GM18951 (cell line): ENCODE measurements around the gene CLEC3B.

Experiments
- POLR2A ChIP-seq: IDR thresholded peaks from 4 replicates; pipeline ENCODE4 v1.6.1; 2011; ENCODE audit warnings: mild to moderate bottlenecking; ENCODE audit not compliant: insufficient read length, insufficient read depth; ENCODE audit errors: extremely low read depth
- in situ Hi-C: fragments of 300-500 bp; cut with MboI; formaldehyde crosslinking; loops from one replicate; pipeline ENCODE4 v1.12.0; 2022; ENCODE audit warnings: low sequenced_read_pairs, mixed read lengths, inconsistent platforms; ENCODE audit not compliant: unreplicated experiment

CLEC3B gene

GRCh38 chr3:45011756-45012508 lies 14.2 kb upstream of the CLEC3B start:
- in situ Hi-C loops: no loop called here
- TF ChIP-seq POLR2A: no peak

GRCh38 chr3:45012577-45012976 lies 13.5 kb upstream of the CLEC3B start:
- TF ChIP-seq POLR2A: no peak
- in situ Hi-C loops: no loop called here

GRCh38 chr3:45016916-45017315 lies 9.2 kb upstream of the CLEC3B start:
- in situ Hi-C loops: no loop called here
- TF ChIP-seq POLR2A: no peak

GRCh38 chr3:45017821-45018220 lies 8.3 kb upstream of the CLEC3B start:
- TF ChIP-seq POLR2A: no peak
- in situ Hi-C loops: no loop called here

GRCh38 chr3:45020534-45020933 lies 5.6 kb upstream of the CLEC3B start:
- no peak for TF ChIP-seq POLR2A
- in situ Hi-C loops: no loop called here

- no peak for TF ChIP-seq POLR2A
- in situ Hi-C loops: no loop called here
These were observed 4.4 kb upstream of the CLEC3B start for GRCh38 chr3:45021524-45022297.

GRCh38 chr3:45023675-45024074 lies 2.4 kb upstream of the CLEC3B start:
- in situ Hi-C loops: no loop called here

GRCh38 chr3:45024542-45025255 lies 1.4 kb upstream of the CLEC3B start:
- in situ Hi-C loops: loop anchor here (25.0 kb wide), 1 partner anchor 638 kb away; no protein-coding TSS in a partner anchor
- no peak for TF ChIP-seq POLR2A

More at GRCh38 chr3:45023675-45024074, 2.4 kb upstream of the CLEC3B start:
- no peak for TF ChIP-seq POLR2A

GRCh38 chr3:45026957-45027356 lies 854 bp downstream of the CLEC3B start:
- in situ Hi-C loops: loop anchor here (25.0 kb wide), 1 partner anchor 635 kb away; no protein-coding TSS in a partner anchor
- TF ChIP-seq POLR2A: no peak

- no peak for TF ChIP-seq POLR2A
- in situ Hi-C loops: loop anchor here (25.0 kb wide), 1 partner anchor 635 kb away; no protein-coding TSS in a partner anchor
These were observed 1.3 kb downstream of the CLEC3B start for GRCh38 chr3:45027441-45027840.

GRCh38 chr3:45029216-45029615 lies 3.1 kb downstream of the CLEC3B start:
- TF ChIP-seq POLR2A: no peak
- in situ Hi-C loops: loop anchor here (25.0 kb wide), 1 partner anchor 633 kb away; no protein-coding TSS in a partner anchor

- TF ChIP-seq POLR2A: no peak
- in situ Hi-C loops: loop anchor here (25.0 kb wide), 1 partner anchor 633 kb away; no protein-coding TSS in a partner anchor
These were observed 3.6 kb downstream of the CLEC3B start for GRCh38 chr3:45029661-45030060.

GRCh38 chr3:45031531-45031930 lies 5.4 kb downstream of the CLEC3B start:
- no peak for TF ChIP-seq POLR2A
- in situ Hi-C loops: loop anchor here (25.0 kb wide), 1 partner anchor 631 kb away; no protein-coding TSS in a partner anchor
